Keratinocyte (primary cell): Measurements from ENCODE around the gene PPFIBP2.

Source experiments
- EZH2 ChIP-seq: IDR thresholded peaks from one replicate; pipeline ENCODE4 v1.6.1; 2012; ENCODE audit warnings: inconsistent platforms, mild to moderate bottlenecking, low read length, moderate library complexity
- TF ChIP-seq, protein P1 (sequence below), 3 experiments: IDR thresholded peaks in 1 of 3; conservative IDR thresholded peaks in 1 of 3; optimal IDR thresholded peaks in 1 of 3; 2 replicates in 2 of 3; 3 replicates in 1 of 3; pipeline versions ENCODE3 to v1.5.1; 2011; ENCODE audit warnings: low read length in 3 of 3, mild to moderate bottlenecking in 3 of 3, moderate library complexity in 2 of 3, control low read depth in 1 of 3, inconsistent platforms in 1 of 3; ENCODE audit not compliant: insufficient read depth in 2 of 3; ENCODE audit errors: extremely low read depth in 1 of 3

DNA sequence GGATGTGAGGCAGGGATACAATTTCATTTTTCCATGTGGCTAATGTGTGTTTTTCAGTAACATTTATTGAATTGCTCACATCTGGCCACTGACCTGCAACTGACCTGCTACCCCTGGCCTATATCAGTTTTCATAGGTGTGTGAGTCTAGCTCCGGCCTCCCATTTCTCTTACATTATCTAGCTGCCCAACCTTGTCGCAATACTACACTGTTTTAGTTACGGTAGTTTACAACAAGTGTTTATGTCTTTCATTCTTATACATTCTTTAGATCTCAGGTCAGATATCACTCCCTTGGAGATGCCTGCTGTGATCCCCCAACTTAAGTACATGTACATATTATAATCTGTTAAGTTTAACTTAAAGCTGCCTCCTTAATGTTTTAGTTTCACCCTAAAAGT, 161.8 kb downstream of the PPFIBP2 start:
- TF ChIP-seq, protein P1, sequence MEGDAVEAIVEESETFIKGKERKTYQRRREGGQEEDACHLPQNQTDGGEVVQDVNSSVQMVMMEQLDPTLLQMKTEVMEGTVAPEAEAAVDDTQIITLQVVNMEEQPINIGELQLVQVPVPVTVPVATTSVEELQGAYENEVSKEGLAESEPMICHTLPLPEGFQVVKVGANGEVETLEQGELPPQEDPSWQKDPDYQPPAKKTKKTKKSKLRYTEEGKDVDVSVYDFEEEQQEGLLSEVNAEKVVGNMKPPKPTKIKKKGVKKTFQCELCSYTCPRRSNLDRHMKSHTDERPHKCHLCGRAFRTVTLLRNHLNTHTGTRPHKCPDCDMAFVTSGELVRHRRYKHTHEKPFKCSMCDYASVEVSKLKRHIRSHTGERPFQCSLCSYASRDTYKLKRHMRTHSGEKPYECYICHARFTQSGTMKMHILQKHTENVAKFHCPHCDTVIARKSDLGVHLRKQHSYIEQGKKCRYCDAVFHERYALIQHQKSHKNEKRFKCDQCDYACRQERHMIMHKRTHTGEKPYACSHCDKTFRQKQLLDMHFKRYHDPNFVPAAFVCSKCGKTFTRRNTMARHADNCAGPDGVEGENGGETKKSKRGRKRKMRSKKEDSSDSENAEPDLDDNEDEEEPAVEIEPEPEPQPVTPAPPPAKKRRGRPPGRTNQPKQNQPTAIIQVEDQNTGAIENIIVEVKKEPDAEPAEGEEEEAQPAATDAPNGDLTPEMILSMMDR (optimal IDR thresholded peaks at IDR 0.05 in 1 of 3, IDR thresholded peaks at IDR 0.05 in 1 of 3, conservative IDR thresholded peaks at IDR 0.05 in 1 of 3; ENCODE audit: extremely low read depth in 1 of 3, insufficient read depth in 2 of 3, low read length in 3 of 3), result no peak
- TF ChIP-seq EZH2, result no peak
